BJ (cell line): ENCODE measurements around the gene GRIK2. TPM values are rescaled to one million over a fixed set of nuclear protein-coding genes. Genes with fewer than 3 reads are reported as not detected.
"Not testable (repeated sequence)": the region's sequence is repeated elsewhere in the genome, so short reads cannot be mapped to it uniquely, and the experiment has no call there.

Source experiments
- CTCF ChIA-PET: fragments of 350-600 bp; formaldehyde crosslinking; extraction: SDS; loops from one replicate; lab custom pipeline; 2021; ENCODE audit warnings: antibody characterized with exemption, inconsistent platforms; lab: Yijun Ruan, JAX
- POLR2A ChIA-PET: fragments of 300-600 bp; sonication (Branson Sonifier 250); formaldehyde crosslinking; extraction: SDS; loops from one replicate; lab custom pipeline; 2021; ENCODE audit warnings: antibody characterized with exemption; lab: Charles Lee
- DNase-seq: peaks from one replicate; pipeline ENCODE4 v3.0.0-alpha.2; 2011; ENCODE audit warnings: low read depth
- H3K27me3 ChIP-seq: 2 replicates; pipeline ENCODE4 v1.6.0; 2011; ENCODE audit warnings: low read length; ENCODE audit not compliant: control insufficient read depth, insufficient read depth
- H3K36me3 ChIP-seq: 2 replicates; pipeline ENCODE4 v1.5.1; 2011; ENCODE audit warnings: low read length; ENCODE audit not compliant: control insufficient read depth, insufficient read depth
- H3K4me3 ChIP-seq: 2 replicates; pipeline ENCODE4 v1.5.1; 2011; ENCODE audit warnings: low read depth, mild to moderate bottlenecking, control low read depth, low read length
- CTCF ChIP-seq: IDR thresholded peaks from 2 replicates; pipeline ENCODE4 v1.5.1; 2011; ENCODE audit warnings: low read depth, mild to moderate bottlenecking, control low read depth, inconsistent platforms, low read length, moderate library complexity; ENCODE audit not compliant: insufficient read depth
- polyA plus RNA-seq: library from polyadenylated mRNA; depleted of rRNA; stranded (reverse); fragments of >200 nt; gene quantifications from 2 replicates; pipeline ENCODE4 v1.2.3, GENCODE V29; 2011

The GRIK2 gene
- polyA plus RNA-seq, 1 experiment, result 23.0 TPM

GRCh38 chr6:101352316-101352715 is 41.2 kb upstream of the GRIK2 start:
- no peak overlapping the region for H3K4me3 ChIP-seq
- POLR2A ChIA-PET, result no interaction called here
- no peak for DNase-seq
- no peak for TF ChIP-seq CTCF
- no peaks in the 10 kb centered on the region for H3K36me3 ChIP-seq
- CTCF ChIA-PET, result interaction anchor here (0.6 to 1.2 kb wide), 2 partner anchors 10 to 14 kb away, joined by 3 read pairs; no protein-coding TSS in a partner anchor
- H3K27me3 ChIP-seq, result no peaks in the 10 kb centered on the region

DNA sequence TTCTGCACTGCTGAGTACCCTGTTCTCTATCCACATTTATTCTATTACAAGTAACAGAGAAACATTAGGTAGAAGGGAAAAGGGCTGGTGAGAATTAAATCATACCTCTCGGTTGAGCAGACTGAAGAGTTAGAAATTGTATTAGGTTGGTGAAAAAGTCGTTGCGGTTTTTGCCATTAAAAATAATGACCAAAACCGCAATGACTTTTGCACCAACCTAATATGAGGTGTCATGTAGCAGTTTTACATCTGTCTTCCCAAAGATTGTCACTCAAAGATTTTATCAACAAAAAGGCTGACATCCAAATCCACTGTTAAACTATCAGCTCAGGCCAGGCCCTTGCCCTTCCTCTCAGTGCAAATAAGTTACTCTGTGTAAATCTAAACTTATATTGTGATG is 28.3 kb upstream of the GRIK2 start:
- H3K4me3 ChIP-seq, result no peak overlapping the region
- ChIA-PET POLR2A (no interaction called here), CTCF (no interaction called here)
- no peaks in the 10 kb centered on the region for H3K36me3 ChIP-seq
- DNase-seq, result no peak
- no peak for TF ChIP-seq CTCF
- H3K27me3 ChIP-seq, result no peaks in the 10 kb centered on the region

DNA sequence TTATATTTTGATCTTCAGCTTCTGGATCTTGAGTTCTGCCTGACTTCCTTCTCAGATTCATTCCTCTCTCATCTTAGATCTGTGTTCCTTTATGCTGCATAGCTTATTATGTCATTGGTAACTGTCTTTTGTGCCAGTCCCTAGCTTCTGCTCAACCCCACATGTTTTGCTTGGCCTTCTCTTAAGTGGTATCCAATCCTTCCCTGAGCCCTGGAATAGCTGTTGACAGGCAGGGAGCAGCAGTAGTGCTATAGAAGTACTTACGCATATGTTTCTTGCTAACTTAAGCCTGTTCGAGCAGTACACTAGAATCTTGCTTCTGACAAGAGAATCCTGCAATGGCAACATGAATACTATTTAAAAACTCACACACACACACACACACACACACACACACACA is 13.6 kb upstream of the GRIK2 start:
- no peak for TF ChIP-seq CTCF
- no peak for DNase-seq
- POLR2A ChIA-PET, result no interaction called here
- CTCF ChIA-PET, result interaction anchor here (1.2 kb wide), 1 partner anchor 164 kb away, joined by 4 read pairs; no protein-coding TSS in a partner anchor
- H3K36me3 ChIP-seq, result no peaks in the 10 kb centered on the region
- H3K4me3 ChIP-seq, result no peak overlapping the region
- no peaks in the 10 kb centered on the region; the same call in 1 of the 2 replicates for H3K27me3 ChIP-seq

DNA sequence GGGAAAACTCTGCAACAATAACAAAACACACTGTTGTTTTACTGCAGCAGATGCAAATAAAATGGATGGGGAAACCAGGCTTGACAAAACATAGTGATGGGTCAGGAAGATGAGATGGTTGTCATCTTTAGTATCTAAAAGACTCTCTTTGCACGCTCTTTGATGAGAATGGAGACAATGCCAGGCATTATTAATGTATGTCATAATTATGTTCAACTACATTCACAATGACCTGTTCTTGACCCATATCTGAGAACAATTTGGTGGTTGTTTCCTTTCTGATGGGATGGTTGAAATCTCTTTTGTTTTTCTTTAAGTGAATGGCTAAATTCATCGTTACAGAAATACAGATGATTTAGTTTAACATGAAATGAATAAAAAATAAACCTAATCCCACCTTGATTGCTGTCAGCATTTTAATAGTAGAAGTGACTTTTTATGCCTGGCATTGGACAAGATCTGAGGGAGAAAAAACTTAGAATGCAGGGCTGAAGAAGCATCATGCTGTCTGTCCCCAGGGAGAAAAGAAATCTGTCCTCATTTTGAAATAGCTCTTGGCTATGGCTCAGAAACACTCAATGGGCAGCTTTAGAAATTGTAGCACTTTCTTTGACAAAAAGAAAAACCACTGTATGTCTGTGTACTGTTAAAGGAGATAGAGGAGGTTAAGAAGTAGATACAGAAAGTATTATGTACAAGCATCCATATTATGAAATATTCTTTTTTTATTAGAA is 12.4 kb upstream of the GRIK2 start:
- no peak for TF ChIP-seq CTCF
- ChIA-PET CTCF (interaction anchor here (1.2 kb wide), 1 partner anchor 165 kb away, joined by 4 read pairs; no protein-coding TSS in a partner anchor), POLR2A (interaction anchor here (0.6 kb wide), 1 partner anchor 11 kb away, joined by 4 read pairs; no protein-coding TSS in a partner anchor)
- DNase-seq, result no peak
- no peaks in the 10 kb centered on the region; the same call in 1 of the 2 replicates for H3K27me3 ChIP-seq
- no peak overlapping the region for H3K4me3 ChIP-seq
- no peaks in the 10 kb centered on the region for H3K36me3 ChIP-seq

GRCh38 chr6:101383747-101384146 is 9.8 kb upstream of the GRIK2 start:
- POLR2A ChIA-PET, CTCF ChIA-PET: not testable (repeated sequence)

More at GRCh38 chr6:101383747-101384146, 9.8 kb upstream of the GRIK2 start:
- not testable (repeated sequence) for DNase-seq, H3K27me3 ChIP-seq, H3K36me3 ChIP-seq, H3K4me3 ChIP-seq
